HG03432 (cell line): ENCODE measurements around the gene ATXN7L1.

Experiments
- ATAC-seq: cut with Tn5 transposase; IDR thresholded peaks from one replicate; pipeline ENCODE4 v1.9.1; 2021; ENCODE audit warnings: mild to moderate bottlenecking, moderate library complexity; ENCODE audit not compliant: unreplicated experiment

ATXN7L1 gene

GRCh38 chr7:105786520-105787470 is 89.6 kb downstream of the ATXN7L1 start:
- ATAC-seq, result no peak

- ATAC-seq, result no peak
Measured at GRCh38 chr7:105782391-105783042, 93.9 kb downstream of the ATXN7L1 start.

GRCh38 chr7:105779856-105780780 is 96.3 kb downstream of the ATXN7L1 start:
- no peak for ATAC-seq

GRCh38 chr7:105778956-105779355 is 97.4 kb downstream of the ATXN7L1 start:
- no peak for ATAC-seq

DNA sequence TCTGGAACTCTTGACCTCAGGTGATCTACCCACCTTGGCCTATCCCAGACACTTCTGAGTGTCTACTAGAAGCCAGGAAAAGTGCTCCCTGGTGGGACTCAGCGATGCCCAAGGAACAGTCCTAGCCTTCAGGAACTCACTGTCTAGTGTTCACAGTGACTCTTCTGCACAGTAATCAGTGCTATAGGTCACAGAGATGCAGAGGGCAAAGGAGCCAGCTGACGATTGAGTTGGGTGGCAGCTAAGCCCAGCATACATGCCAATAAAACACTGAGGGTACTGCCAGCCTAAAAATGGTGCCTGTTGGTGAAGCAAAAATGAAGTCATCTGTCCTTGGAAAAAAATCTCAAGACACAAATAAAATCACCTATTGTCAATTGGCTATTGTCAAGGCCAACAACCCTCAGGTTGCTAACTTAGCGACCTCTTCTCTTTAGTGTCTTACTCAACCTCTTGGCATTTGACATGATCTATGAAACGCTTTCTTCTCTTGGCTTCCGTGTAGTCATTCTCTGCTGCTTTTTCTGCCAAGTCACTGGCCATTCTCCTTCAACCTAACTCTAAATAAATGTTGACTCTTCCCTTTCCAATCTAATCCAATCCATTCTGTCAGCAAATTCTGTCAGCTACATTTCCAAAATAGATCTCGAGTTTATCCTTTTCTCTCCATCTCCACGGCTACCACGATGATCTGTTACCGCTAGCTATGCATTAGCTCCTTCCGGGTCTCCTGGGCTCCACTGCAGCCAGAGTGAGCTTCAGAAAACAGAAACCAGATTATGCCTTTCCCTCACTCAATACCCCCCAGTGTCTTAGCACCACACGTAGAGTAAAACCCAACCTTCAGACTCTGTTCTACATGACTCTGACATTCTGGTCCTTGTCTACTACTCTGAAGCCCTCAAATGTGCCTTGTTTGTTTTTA is 99.2 kb downstream of the ATXN7L1 start:
- no peak for ATAC-seq

DNA sequence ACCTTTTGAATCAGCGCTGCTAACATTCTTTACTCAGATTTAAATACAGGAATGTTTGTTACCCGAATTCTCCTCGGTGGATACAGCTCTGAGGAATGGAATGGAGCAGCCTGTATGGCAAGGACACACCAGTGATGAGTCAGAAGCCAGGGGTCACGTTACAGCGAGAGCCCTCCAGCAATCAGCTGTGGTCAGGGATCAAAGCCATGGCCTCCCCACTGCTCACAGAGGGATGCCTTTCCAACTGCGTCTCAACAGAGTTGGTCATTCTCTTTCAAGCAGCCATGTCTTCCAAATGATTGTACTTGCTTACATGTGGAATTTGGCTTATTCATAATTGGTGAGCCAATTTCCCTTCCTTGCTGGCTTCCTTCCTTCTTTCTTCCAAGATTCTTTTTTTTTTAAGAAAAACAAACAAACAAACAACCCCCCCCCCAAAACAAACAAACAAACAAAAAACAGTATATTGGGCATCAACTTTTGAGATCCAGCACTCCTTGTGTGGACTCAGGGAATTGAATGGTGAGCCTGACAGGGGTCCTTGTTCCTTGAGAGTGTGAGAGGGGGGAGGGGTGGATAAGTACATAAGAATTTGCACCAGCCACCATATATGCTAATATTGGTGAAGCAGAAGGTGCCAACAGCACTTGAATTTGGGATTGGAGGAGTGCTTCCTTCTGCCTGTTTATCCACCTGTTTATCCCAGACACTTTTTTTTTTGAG is 100.2 kb downstream of the ATXN7L1 start:
- no peak for ATAC-seq

DNA sequence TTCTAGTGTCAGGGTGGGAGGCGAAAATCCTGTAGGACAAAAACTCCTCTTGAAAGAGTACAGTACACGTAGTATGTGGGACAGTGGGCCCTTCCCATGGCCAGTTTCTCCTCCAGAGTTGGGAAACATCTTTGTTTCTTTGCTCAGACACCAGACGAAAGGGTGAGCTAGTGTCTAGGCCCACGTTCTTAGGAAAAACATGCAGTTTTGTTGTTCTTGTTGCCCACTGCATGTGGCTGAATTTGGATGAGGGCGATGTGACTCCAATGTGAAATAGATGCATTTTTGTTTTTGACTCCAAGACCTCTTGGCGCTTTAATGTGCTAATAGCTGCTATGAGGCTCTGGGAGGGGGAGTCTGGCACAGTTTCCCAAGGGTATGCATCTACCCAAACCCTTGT is 100.8 kb downstream of the ATXN7L1 start:
- ATAC-seq, result no peak

- ATAC-seq, result no peak
Measured at GRCh38 chr7:105773030-105773460, 103.4 kb downstream of the ATXN7L1 start.

GRCh38 chr7:105769901-105770628 is 106.3 kb downstream of the ATXN7L1 start:
- ATAC-seq, result no peak

GRCh38 chr7:105768898-105769507 is 107.4 kb downstream of the ATXN7L1 start:
- no peak for ATAC-seq

- no peak for ATAC-seq
Measured at GRCh38 chr7:105768117-105768516, 108.3 kb downstream of the ATXN7L1 start.

- ATAC-seq, result peak; percentile 48
Measured at GRCh38 chr7:105766421-105767073, 109.9 kb downstream of the ATXN7L1 start.

DNA sequence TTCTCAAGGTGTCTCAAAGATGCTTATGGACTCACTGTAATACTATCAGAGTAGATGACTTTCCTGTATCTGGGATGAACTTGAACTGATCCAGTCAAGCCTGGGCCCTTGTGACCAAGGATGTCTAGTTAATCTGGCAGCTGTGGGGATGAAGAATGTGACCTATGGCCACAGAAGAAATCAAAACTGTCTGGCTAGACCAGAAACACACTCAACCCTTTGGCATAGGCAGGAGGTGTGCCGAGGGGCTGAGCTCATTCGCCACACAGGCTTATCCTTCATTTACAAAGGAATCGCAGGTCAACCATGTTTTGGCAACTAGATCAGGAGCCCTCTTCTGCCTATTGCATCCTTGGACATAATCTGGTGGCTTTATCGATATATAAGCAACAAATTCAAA is 110.6 kb downstream of the ATXN7L1 start:
- no peak for ATAC-seq

DNA sequence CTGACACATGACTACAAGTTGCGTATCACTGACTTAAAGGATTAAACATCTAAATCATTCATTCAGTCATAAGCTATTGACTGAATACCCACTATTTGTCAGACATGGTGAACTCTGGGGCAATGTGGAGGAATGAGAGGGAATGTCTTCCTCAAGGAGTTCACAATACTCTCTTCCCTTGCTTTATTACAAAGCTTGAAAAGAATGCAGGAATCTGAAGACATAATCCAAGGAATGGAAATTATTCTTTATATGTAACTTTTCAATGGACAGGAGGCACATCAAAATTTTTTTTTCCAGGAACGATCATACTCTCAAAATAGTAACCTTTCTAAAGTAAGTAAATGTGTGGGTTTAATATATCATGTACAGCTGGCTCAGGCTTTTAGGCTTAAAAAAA is 111.9 kb downstream of the ATXN7L1 start:
- ATAC-seq, result no peak

GRCh38 chr7:105760551-105761447 is 115.6 kb downstream of the ATXN7L1 start:
- ATAC-seq, result no peak

DNA sequence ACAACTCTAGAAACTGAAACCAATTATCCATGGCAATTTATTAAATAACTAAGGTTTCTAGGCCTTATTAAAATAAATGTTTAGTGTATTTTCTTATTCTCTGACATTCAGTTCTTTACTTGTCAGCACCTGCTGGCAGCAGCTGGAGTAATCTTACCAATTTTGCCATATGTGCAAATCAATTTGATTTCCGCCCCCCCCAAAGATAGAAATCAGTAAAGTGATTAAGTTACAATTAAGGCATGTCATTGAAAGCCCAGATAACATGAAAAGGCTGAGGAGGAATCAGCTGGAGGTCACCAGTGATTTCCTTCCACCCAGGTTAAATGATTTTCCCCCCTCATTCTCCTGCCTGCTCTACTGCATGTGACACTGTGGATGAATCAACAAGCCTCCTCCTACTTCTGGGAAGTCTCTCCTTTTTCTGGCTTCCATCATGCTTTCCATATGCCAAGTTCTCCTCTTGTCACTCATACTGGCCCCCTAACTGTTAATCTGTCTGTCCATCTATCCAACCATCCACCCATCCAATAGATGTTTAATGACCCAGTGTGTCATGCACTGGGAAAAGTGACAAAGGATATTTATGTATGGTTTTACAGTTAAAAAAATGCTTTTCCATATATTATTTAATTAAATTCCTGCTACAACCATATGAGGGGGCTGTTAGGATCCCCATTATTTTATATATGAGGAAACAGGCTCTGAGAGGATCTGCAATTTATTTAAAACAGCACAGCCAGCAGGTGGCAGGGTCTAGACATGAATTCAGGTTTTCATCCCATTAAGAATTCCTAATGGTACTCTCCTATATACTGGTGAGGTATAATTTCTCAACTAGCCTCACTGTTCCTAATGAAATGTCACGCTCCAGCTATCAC is 116.5 kb downstream of the ATXN7L1 start:
- no peak for ATAC-seq
